HCT116 (cell line): ENCODE results near the gene PLEKHG3. TPM values are rescaled to one million over a fixed set of nuclear protein-coding genes. Genes with fewer than 3 reads are reported as not detected.

Experiments used
- ATAC-seq: fragments of 200-7000 bp; cut with Tn5 transposase; 2 replicates; pipeline ENCODE4 v1.9.1; 2020; ENCODE audit warnings: mild to moderate bottlenecking, moderate library complexity
- BruUV-seq: library from RNA; stranded (reverse); fragments of 400-500 nt; replicated peaks from 2 replicates; lab custom pipeline; 2021; lab: Mats Ljungman, UMichigan
- CTCF ChIA-PET: fragments of 300-600 bp; sonication (Branson Sonifier 250); formaldehyde crosslinking; loops from one replicate; lab custom pipeline; 2021; ENCODE audit warnings: antibody characterized with exemption; lab: Charles Lee
- POLR2A ChIA-PET: fragments of 300-600, 350-600 bp; sonication (Branson Sonifier 250); formaldehyde crosslinking; loops from one replicate; lab custom pipeline; 2021; ENCODE audit warnings: antibody characterized with exemption; lab: Charles Lee
- RAD21 ChIA-PET, 2 experiments: fragments of 300-600 bp; sonication (Branson Sonifier 250); formaldehyde crosslinking; loops; one replicate each; lab custom pipeline; 2023; ENCODE audit warnings: low total read pairs in 2 of 2; ENCODE audit not compliant: uncharacterized antibody in 2 of 2, unreplicated experiment in 2 of 2, low non-redundant PET in 1 of 2; lab: Charles Lee
- DNase-seq: peaks from one replicate; pipeline ENCODE4 v3.0.0-alpha.2; 2010; ENCODE audit warnings: low read depth, low spot score
- H2AFZ ChIP-seq: fragments of 200-600 bp; shearing (Covaris generic), sonication (generic); 2 replicates; pipeline ENCODE4 v1.6.1; 2017; ENCODE audit warnings: low read depth, mixed run types, mixed read lengths, antibody characterized with exemption, low read length; ENCODE audit not compliant: poor library complexity, severe bottlenecking
- H3K27ac ChIP-seq: 2 replicates; pipeline ENCODE4 v1.5.1; 2012; ENCODE audit warnings: low read depth, low read length
- H3K27me3 ChIP-seq: fragments of 200-600 bp; sonication (generic); 2 replicates; pipeline ENCODE4 v1.6.1; 2016; ENCODE audit warnings: mixed run types, low read length, mixed read lengths; ENCODE audit not compliant: insufficient read depth
- H3K36me3 ChIP-seq, 2 experiments: fragments of 200-500 bp in 1 of 2; fragments of 200-600 bp in 1 of 2; sonication (Bioruptor generic) in 1 of 2; sonication (generic) in 1 of 2; 2 replicates each; pipeline versions ENCODE4 v1.5.1 to v1.6.1; 2014 to 2016; ENCODE audit warnings: low read length in 2 of 2, inconsistent platforms in 1 of 2, mixed read lengths in 1 of 2, mixed run types in 1 of 2; ENCODE audit not compliant: insufficient read depth in 2 of 2, control insufficient read depth in 1 of 2
- H3K4me1 ChIP-seq, 2 experiments: fragments of 200-600 bp in 1 of 2; sonication (generic) in 1 of 2; 2 replicates each; pipeline versions ENCODE4 v1.5.1 to v1.6.1; 2012 to 2017; ENCODE audit warnings: low read length in 2 of 2, inconsistent platforms in 1 of 2, mild to moderate bottlenecking in 1 of 2, mixed read lengths in 1 of 2, mixed run types in 1 of 2, moderate library complexity in 1 of 2; ENCODE audit not compliant: insufficient read depth in 2 of 2, control insufficient read depth in 1 of 2
- H3K4me2 ChIP-seq: fragments of 200-600 bp; sonication (generic); 2 replicates; pipeline ENCODE4 v1.6.1; 2017; ENCODE audit warnings: mixed run types, low read length, mixed read lengths
- H3K4me3 ChIP-seq, 2 experiments: fragments of 200-600 bp in 1 of 2; sonication (generic) in 1 of 2; replicated peaks in 1 of 2; 2 replicates each; pipeline ENCODE4 v1.5.1; 2011 to 2016; ENCODE audit warnings: low read length in 2 of 2, control low read depth in 1 of 2, low read depth in 1 of 2, mild to moderate bottlenecking in 1 of 2, mixed read lengths in 1 of 2, mixed run types in 1 of 2
- H3K79me2 ChIP-seq: fragments of 200-600 bp; sonication (generic); 2 replicates; pipeline ENCODE4 v1.6.1; 2017; ENCODE audit warnings: mild to moderate bottlenecking, mixed run types, low read length, moderate library complexity, mixed read lengths; ENCODE audit not compliant: insufficient read depth
- H3K9ac ChIP-seq: fragments of 200-600 bp; sonication (generic); 2 replicates; pipeline ENCODE4 v1.6.1; 2016; ENCODE audit warnings: low read length, mixed read lengths
- H3K9me2 ChIP-seq: fragments of 200-600 bp; sonication (generic), shearing (Covaris generic); 2 replicates; pipeline ENCODE4 v1.6.1; 2017; ENCODE audit warnings: mixed run types, mild to moderate bottlenecking, moderate library complexity; ENCODE audit not compliant: insufficient read depth
- H3K9me3 ChIP-seq, 2 experiments: fragments of 200-500 bp in 1 of 2; fragments of 200-600 bp in 1 of 2; sonication (Bioruptor generic) in 1 of 2; sonication (generic) in 1 of 2; 2 replicates each; pipeline ENCODE4 v1.6.1; 2014 to 2017; ENCODE audit warnings: low read length in 2 of 2, mixed read lengths in 2 of 2, inconsistent platforms in 1 of 2, low read depth in 1 of 2, mild to moderate bottlenecking in 1 of 2, mixed run types in 1 of 2, moderate library complexity in 1 of 2; ENCODE audit not compliant: control insufficient read depth in 1 of 2, insufficient read depth in 1 of 2
- H4K20me1 ChIP-seq: fragments of 200-600 bp; sonication (generic), shearing (Covaris generic); 2 replicates; pipeline ENCODE4 v1.6.1; 2017; ENCODE audit warnings: mixed run types, mild to moderate bottlenecking, moderate library complexity; ENCODE audit not compliant: insufficient read depth
- CBX3 ChIP-seq: IDR thresholded peaks from 2 replicates; pipeline ENCODE4 v1.6.1; 2012; ENCODE audit warnings: low read depth
- EGR1 ChIP-seq: IDR thresholded peaks from 2 replicates; pipeline ENCODE4 v1.6.1; 2012; ENCODE audit warnings: low read depth
- FOSL1 ChIP-seq: IDR thresholded peaks from 2 replicates; pipeline ENCODE4 v1.6.1; 2012; ENCODE audit warnings: low read depth
- POLR2A ChIP-seq: IDR thresholded peaks from 2 replicates; pipeline ENCODE4 v1.7.0; 2011; ENCODE audit warnings: borderline replicate concordance; ENCODE audit not compliant: insufficient read depth, insufficient read length; ENCODE audit errors: extremely low read depth
- RAD21 ChIP-seq: IDR thresholded peaks from 2 replicates; pipeline ENCODE4 v1.6.1; 2012; ENCODE audit warnings: low read depth, mild to moderate bottlenecking
- SP1 ChIP-seq: IDR thresholded peaks from 2 replicates; pipeline ENCODE4 v1.6.1; 2012; ENCODE audit warnings: low read depth
- SRF ChIP-seq: IDR thresholded peaks from 2 replicates; pipeline ENCODE4 v1.6.1; 2012; ENCODE audit warnings: low read depth
- TCF7L2 ChIP-seq: IDR thresholded peaks from 2 replicates; pipeline ENCODE4 v1.7.0; 2011; ENCODE audit warnings: borderline replicate concordance, inconsistent platforms; ENCODE audit not compliant: insufficient read depth, insufficient read length; ENCODE audit errors: extremely low read depth
- YY1 ChIP-seq: IDR thresholded peaks from 2 replicates; pipeline ENCODE4 v1.6.1; 2011; ENCODE audit warnings: low read length, low read depth, moderate library complexity, mild to moderate bottlenecking; ENCODE audit not compliant: insufficient replicate concordance; ENCODE audit errors: extremely low read depth
- ZNF274 ChIP-seq: fragments of 200-500 bp; sonication (Bioruptor generic); IDR thresholded peaks from 2 replicates; pipeline ENCODE4 v1.6.1; 2014; ENCODE audit warnings: mild to moderate bottlenecking, low read depth, low read length, inconsistent platforms
- intact Hi-C: fragments of 100-400 bp; cut with micrococcal nuclease; formaldehyde crosslinking; loops from 2 replicates; pipeline ENCODE4 v1.10.0; 2022
- total RNA-seq: library from RNA; stranded (reverse); gene quantifications from one replicate; pipeline ENCODE4 v1.2.1, GENCODE V29; 2021; ENCODE audit not compliant: unreplicated experiment
- TF ChIP-seq, protein P1 (sequence below), 3 experiments: fragments of 200-600 bp in 1 of 3; sonication (generic) in 1 of 3; IDR thresholded peaks in 2 of 3; conservative IDR thresholded peaks in 1 of 3; 2 replicates each; pipeline ENCODE4 v1.5.1; 2012 to 2017; ENCODE audit warnings: low read depth in 2 of 3, low read length in 2 of 3, antibody characterized with exemption in 1 of 3, borderline replicate concordance in 1 of 3, control low read depth in 1 of 3, mild to moderate bottlenecking in 1 of 3, mixed read lengths in 1 of 3, mixed run types in 1 of 3, moderate library complexity in 1 of 3; ENCODE audit not compliant: insufficient read depth in 1 of 3
- TF ChIP-seq, protein P2 (sequence below): IDR thresholded peaks from 2 replicates; pipeline ENCODE4 v1.6.1; 2011; ENCODE audit warnings: mild to moderate bottlenecking, low read length, moderate library complexity; ENCODE audit not compliant: insufficient replicate concordance; ENCODE audit errors: extremely low read depth
- TF ChIP-seq, protein P3 (sequence below): IDR thresholded peaks from 2 replicates; pipeline ENCODE4 v1.6.1; 2012; ENCODE audit warnings: low read depth

PLEKHG3 gene
- total RNA-seq, 1 experiment from 2014 or later, result 55.6 TPM

DNA sequence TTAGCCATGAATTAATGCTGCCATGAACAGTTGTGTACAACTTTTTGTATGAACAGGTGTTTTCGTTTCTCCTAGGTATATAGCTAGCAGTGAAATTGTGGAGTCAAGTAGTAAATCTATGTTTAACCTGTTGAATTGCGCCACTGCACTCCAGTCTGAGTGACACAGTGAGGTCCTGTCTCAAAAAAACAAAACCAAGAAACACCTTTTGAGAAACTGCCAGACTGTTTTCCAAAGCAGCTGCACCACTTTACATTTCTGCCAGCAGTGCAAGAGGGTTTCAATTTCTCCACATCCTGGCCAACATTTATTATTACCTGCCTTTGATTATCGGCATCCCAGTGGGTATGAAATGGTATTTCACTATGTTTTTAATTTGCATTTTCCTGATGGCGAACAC lies 3.3 kb upstream of the PLEKHG3 start:
- no peaks in the 10 kb centered on the region for H3K36me3 ChIP-seq
- CTCF ChIA-PET, result no interaction called here
- no peak for TF ChIP-seq RAD21
- TF ChIP-seq FOSL1, result no peak
- no peak for TF ChIP-seq YY1
- no peak for TF ChIP-seq TCF7L2
- H3K4me3 ChIP-seq, result no peak overlapping the region
- H3K9ac ChIP-seq, result no peak overlapping the region
- no peaks in the 10 kb centered on the region for H3K27me3 ChIP-seq
- H2AFZ ChIP-seq, result no peak overlapping the region
- H3K27ac ChIP-seq, result no peak overlapping the region
- intact Hi-C loops, result no loop called here
- no peak for DNase-seq
- no peak for ATAC-seq
- no peaks in the 10 kb centered on the region for H4K20me1 ChIP-seq
- no TSS peak for BruUV-seq
- peaks cover 15% of the 10 kb centered on the region for H3K79me2 ChIP-seq
- peaks cover 13 to 28% of the 10 kb centered on the region in 2 experiments for H3K4me1 ChIP-seq
- RAD21 ChIA-PET, result no interaction called here
- POLR2A ChIA-PET, result no interaction called here
- no peaks in the 10 kb centered on the region for H3K9me2 ChIP-seq
- H3K9me3 ChIP-seq, result no peaks in the 10 kb centered on the region
- no peak overlapping the region for H3K4me2 ChIP-seq

DNA sequence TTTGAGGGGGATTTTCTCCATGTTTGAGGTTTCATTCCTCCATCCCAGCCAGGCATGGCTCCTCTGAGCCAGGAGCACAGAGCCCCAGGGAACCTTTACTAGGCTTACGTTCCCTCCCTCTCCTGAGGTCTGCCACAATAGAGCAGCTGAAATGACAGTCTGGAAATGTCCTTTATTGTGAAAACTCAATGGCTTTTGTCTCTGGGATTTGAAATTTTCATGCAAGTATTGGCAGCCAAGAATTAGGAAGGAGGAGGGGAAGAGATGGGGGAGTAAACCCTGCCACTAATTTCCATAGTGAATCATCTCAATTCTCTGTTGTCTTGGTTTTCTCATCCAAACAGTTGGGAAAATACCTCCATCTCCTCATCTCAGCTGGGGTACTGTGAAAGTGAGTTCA lies 2.6 kb upstream of the PLEKHG3 start:
- no peak for ATAC-seq
- H3K79me2 ChIP-seq, result peaks cover 23% of the 10 kb centered on the region
- H3K9me3 ChIP-seq, result no peaks in the 10 kb centered on the region
- intact Hi-C loops, result no loop called here
- H3K27ac ChIP-seq, result no peak overlapping the region
- H3K4me2 ChIP-seq, result no peak overlapping the region
- ChIA-PET POLR2A (no interaction called here), CTCF (no interaction called here), RAD21 (no interaction called here)
- DNase-seq, result no peak
- H2AFZ ChIP-seq, result no peak overlapping the region
- BruUV-seq, result no TSS peak
- peaks cover 21 to 35% of the 10 kb centered on the region in 2 experiments for H3K4me1 ChIP-seq
- no peak overlapping the region for H3K4me3 ChIP-seq
- H3K9me2 ChIP-seq, result no peaks in the 10 kb centered on the region
- no peaks in the 10 kb centered on the region for H3K36me3 ChIP-seq
- no peak overlapping the region for H3K9ac ChIP-seq
- H3K27me3 ChIP-seq, result no peaks in the 10 kb centered on the region
- no peaks in the 10 kb centered on the region for H4K20me1 ChIP-seq
- TF ChIP-seq ZNF274 (no peak), RAD21 (no peak), SRF (no peak), EGR1 (no peak), POLR2A (no peak), SP1 (no peak), CBX3 (no peak), FOSL1 (no peak)
- TF ChIP-seq, protein P1, sequence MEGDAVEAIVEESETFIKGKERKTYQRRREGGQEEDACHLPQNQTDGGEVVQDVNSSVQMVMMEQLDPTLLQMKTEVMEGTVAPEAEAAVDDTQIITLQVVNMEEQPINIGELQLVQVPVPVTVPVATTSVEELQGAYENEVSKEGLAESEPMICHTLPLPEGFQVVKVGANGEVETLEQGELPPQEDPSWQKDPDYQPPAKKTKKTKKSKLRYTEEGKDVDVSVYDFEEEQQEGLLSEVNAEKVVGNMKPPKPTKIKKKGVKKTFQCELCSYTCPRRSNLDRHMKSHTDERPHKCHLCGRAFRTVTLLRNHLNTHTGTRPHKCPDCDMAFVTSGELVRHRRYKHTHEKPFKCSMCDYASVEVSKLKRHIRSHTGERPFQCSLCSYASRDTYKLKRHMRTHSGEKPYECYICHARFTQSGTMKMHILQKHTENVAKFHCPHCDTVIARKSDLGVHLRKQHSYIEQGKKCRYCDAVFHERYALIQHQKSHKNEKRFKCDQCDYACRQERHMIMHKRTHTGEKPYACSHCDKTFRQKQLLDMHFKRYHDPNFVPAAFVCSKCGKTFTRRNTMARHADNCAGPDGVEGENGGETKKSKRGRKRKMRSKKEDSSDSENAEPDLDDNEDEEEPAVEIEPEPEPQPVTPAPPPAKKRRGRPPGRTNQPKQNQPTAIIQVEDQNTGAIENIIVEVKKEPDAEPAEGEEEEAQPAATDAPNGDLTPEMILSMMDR (IDR thresholded peaks at IDR 0.05 in 2 of 3, conservative IDR thresholded peaks at IDR 0.05 in 1 of 3; ENCODE audit: borderline replicate concordance in 1 of 3, insufficient read depth in 1 of 3, low read depth in 2 of 3, low read length in 2 of 3), result no peak
- TF ChIP-seq, protein P2, sequence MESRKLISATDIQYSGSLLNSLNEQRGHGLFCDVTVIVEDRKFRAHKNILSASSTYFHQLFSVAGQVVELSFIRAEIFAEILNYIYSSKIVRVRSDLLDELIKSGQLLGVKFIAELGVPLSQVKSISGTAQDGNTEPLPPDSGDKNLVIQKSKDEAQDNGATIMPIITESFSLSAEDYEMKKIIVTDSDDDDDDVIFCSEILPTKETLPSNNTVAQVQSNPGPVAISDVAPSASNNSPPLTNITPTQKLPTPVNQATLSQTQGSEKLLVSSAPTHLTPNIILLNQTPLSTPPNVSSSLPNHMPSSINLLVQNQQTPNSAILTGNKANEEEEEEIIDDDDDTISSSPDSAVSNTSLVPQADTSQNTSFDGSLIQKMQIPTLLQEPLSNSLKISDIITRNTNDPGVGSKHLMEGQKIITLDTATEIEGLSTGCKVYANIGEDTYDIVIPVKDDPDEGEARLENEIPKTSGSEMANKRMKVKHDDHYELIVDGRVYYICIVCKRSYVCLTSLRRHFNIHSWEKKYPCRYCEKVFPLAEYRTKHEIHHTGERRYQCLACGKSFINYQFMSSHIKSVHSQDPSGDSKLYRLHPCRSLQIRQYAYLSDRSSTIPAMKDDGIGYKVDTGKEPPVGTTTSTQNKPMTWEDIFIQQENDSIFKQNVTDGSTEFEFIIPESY, result no peak
- TF ChIP-seq, protein P3, sequence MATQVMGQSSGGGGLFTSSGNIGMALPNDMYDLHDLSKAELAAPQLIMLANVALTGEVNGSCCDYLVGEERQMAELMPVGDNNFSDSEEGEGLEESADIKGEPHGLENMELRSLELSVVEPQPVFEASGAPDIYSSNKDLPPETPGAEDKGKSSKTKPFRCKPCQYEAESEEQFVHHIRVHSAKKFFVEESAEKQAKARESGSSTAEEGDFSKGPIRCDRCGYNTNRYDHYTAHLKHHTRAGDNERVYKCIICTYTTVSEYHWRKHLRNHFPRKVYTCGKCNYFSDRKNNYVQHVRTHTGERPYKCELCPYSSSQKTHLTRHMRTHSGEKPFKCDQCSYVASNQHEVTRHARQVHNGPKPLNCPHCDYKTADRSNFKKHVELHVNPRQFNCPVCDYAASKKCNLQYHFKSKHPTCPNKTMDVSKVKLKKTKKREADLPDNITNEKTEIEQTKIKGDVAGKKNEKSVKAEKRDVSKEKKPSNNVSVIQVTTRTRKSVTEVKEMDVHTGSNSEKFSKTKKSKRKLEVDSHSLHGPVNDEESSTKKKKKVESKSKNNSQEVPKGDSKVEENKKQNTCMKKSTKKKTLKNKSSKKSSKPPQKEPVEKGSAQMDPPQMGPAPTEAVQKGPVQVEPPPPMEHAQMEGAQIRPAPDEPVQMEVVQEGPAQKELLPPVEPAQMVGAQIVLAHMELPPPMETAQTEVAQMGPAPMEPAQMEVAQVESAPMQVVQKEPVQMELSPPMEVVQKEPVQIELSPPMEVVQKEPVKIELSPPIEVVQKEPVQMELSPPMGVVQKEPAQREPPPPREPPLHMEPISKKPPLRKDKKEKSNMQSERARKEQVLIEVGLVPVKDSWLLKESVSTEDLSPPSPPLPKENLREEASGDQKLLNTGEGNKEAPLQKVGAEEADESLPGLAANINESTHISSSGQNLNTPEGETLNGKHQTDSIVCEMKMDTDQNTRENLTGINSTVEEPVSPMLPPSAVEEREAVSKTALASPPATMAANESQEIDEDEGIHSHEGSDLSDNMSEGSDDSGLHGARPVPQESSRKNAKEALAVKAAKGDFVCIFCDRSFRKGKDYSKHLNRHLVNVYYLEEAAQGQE, result no peak
